Activated naive CD4-positive, alpha-beta T cell treated with anti-CD3 and anti-CD28 coated beads, Interleukin-2, amount 50 U/mL, for 16 hours (primary cell): ENCODE data around the gene CFAP410.
"Not testable (repeated sequence)": the region's sequence is repeated elsewhere in the genome, so short reads cannot be mapped to it uniquely, and the experiment has no call there.

Experiments
- DNase-seq: peaks from one replicate; pipeline ENCODE4 v3.0.0-alpha.2; 2020

The CFAP410 gene

DNA sequence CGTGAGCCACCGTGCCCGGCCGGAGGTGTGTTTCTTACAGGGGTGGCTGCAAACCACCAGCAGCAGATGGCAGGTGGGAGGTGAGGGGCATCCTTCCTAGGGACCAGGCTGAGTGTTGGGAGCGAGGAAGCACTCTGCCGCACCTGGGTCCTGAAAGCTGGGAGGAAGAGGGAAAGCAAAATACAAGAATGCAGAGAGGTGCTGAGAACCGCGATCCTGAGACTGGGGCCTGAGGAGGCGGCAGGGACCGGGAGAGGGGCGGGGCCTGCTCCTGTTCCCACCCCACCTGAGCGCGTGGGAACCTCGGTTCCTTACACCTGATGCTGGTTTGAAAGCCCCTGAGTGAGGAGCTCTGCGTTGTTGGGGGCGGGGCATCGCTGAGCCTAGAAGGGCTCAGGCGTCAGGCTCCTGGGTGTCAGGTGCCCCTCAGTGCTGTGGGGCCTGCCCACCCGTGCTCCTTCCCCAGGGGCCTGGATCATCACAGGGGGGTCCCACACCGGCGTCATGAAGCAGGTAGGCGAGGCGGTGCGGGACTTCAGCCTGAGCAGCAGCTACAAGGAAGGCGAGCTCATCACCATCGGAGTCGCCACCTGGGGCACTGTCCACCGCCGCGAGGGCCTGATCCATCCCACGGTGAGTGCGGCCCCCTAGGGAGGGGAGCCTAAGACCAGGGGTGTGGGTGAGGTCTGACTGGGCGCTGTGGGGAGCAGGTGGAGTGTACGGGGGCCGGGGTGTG is 29.7 kb upstream of the CFAP410 start:
- DNase-seq = no peak

DNA sequence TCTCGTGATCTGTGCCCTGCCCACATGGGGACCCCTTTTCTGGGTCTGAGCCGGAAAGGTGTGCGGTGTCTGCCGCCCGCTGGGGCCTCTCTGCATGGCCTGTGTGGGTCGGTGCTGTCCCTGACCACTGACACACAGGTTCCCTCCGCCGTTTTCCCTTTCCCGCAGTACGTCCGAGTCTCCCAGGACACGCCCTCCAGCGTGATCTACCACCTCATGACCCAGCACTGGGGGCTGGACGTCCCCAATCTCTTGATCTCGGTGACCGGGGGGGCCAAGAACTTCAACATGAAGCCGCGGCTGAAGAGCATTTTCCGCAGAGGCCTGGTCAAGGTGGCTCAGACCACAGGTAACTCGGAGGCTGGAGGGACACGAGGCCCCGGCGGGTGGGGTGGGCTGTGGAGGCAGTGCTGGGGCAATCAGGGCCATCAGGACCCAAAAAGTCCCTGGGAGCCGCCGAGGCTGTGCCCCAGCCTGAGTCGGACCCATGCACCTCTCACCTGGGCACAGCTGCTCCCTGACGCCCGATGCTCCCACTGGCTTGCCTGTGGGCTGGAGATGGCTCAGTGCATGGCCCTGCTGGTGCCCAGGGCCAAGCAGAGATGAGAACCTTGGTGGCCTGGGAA is 27.5 kb upstream of the CFAP410 start:
- no peak for DNase-seq

DNA sequence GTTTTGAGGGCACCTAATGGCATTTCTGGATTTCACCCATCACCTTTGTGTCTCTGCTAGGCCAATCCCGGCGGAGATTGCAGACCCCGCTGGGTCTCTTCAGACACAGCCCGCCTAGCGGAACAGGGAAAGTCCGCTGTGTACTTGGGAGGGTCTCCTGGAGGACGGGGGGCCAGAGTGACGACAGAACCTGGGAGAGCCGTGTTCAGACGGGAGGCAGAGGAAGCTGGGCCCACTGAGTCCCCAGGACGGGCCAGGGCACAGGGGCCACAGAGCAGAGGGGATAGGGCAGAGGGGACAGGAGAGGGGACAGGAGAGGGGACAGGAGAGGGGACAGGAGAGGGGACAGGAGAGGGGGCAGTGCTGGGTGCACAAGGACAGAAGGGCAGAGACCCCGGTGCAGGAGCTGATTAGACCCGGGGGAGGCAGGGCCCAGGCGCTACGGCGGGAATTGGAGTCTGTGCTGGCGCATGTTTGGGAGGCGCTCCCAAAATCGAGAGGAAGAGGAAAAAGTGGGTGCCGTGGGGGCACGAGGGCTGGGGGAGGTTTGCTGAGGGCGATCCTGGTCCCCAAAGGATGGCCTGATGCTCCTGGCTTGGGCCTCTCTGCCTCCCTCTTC is 26.9 kb upstream of the CFAP410 start:
- no peak for DNase-seq

DNA sequence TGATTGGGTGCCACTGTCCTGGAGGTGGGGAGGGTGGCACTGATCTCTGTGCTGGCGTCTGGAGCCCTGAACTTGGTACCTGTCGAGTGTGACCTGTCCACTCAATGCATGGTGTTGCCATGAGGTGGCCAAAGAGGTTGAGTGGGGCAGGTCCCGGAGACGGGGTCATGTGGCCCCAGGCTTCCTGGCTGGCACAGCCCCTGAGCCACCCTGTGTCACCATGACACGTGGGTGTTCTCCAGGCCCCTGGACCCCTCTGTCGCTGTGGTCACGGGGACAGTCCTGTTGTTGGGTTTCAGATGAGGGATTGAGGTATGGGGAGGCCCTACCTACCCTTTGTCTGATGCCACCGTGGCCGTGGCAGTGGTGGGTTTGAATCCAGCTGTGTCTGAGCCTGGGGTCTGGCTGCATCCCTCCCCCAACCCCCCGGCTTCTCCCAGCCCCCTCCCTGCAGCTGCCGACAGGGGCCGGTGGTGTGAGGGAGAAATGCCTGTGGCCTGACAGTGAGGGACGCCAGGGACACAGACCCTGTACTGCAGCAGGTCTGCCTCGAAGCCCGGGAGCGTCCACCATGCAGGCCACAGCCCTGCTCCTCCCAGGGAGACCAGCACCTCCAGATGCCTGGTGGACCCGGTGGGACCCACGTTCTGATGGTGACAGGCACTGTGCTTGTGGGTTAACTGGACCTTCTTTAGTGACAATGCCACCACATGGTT is 26.2 kb upstream of the CFAP410 start:
- no peak for DNase-seq

DNA sequence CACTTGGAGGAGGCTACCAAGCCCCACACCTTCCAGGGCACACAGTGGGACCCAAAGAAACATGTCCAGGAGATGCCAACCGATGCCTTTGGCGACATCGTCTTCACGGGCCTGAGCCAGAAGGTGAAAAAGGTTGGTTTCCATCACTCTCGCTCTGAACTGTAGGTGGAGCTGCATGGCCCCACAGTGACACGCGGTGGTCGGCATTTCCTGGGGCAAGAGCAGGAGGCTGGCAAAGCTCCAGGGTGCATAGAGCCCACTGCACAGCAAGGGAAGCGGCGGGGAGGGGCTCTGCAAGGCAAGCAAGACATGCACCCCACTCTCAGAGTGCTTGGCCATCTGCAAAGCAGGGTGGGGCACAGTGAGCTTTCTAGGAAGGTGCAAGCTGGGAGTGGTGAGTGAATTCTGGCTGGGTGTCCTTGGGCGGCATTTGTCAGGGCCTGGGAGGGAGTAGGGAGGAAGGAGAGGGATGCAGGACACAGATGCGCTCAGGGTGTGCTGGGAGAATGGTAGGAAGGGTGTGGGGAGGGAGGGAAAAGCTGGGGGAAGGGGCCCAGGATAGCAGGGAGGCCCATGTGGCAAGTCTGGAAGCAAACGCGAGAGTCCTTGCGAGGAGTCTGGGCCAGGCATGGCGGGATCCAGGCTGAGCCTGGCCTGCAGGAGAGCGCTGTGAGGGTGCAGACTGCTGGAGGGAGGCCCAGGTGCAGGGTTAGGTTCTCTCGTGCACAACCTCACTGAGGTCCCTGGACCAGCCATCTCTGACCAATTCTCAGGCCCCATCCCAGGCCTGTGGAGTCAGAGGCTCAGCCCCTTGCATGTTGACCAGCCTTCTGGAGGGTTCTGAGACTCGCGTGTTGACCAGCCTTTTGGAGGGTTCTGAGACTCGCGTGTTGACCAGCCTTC is 25.2 kb upstream of the CFAP410 start:
- no peak for DNase-seq

DNA sequence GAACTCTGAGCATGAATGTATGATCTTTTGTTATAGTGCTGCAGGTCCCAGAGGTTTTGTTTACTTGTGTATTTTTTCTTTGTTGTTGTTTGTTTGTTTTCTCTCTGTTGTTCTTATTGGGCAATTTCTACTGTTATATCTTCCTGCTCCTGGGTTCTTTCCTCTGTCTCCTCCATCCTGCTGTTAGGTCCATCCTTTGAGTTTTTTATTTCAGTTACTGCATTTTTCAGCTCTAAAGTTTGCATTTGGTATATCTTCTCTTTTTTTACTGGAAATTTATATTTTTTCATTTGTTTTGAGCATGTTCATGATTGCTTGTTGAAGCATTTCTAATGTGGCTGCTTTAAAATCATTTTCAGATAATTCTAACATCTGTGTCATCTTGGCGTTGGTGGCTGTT is 24.1 kb upstream of the CFAP410 start:
- DNase-seq = no peak

DNA sequence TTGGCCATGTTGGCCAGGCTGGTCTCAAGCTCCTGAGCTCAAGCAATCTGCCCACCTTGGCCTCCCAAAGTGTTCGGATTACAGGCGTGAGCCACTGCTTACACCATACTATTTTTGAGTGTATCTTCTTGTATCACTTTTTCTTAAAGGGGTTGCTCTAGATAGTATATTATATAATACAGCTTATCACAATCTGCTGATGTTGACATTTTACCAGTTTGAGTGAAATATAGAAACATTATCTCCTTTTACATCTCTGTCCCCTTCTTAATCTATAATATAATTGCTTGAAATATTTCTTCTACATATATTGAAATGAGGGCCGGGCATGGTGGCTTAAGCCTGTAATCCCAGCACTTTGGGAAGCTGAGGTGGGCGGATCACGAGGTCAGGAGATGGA is 22.7 kb upstream of the CFAP410 start:
- not testable (repeated sequence) for DNase-seq

DNA sequence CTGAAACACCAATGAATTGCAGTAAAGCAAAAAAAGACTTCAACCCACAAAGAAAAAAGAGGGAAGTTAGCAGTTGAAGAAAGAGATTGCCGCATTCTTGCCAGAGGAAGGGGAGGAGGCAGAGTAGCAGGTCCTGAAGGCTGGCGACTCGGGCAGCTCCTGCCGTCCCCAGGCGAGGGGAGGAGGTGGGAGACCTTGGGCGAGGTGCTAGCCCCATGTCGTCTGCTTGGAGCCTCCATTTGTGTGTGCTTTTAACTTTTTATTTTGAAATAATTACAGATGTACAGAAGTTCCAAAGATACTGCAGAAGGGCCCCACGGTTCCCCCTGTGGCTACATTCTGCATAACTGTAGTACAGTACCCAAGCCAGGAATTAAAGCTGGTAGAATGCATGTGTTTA is 21.0 kb upstream of the CFAP410 start:
- no peak for DNase-seq

DNA sequence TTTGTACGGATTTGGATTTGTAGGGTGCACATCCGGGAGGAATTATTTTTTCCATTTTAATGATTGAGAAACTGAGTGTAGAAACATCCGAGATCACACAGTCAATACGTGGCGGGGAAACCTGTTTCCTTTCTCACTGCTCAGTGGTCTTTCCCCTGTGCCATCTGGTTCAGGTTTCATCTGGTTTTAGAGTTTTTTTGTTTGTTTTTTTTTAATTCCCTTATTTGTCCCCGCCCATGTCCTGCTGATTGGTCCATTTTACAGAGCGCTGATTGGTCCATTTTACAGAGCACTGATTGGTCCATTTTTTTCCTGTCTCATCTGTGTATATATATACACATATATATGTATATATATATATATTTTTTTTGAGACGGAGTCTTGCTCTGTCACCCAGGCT is 20.2 kb upstream of the CFAP410 start:
- DNase-seq = no peak

DNA sequence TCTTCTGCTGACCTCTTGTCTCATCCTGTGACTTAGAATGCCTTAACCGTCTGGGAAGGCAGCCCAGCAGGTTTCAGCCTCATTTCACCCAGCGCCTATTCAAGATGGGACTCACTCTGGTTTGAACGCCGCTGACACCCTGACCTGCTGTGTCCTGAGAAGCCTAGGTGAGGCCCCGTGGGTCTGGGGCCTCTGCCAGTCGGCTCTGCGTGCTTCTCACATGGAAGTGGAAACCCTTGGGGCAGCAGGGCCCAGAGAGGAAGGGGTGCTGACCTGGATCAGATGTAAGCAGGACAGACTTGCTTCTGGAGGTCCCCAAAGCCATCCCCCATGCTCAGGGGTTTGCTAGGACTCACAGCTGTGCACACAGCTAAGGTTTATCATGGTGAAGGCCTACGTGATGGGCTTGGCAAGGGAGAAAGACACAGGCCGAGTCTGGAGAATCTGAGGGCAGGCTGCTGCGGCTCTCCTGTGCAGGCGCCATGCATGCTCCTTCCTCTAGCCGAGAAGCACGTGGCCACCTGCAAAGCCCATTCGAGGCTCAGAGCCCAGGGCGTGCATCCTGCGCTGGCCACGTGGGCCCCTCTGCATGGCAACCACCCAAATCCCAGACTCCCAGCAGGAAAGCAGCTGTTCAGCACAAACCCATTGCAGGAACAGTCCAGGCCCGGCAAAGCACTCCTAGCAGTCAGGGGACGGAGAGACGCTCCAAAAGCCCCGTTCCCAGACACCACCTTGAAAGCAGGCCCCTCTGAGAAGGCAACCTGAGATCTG is 18.1 kb upstream of the CFAP410 start:
- no peak for DNase-seq

DNA sequence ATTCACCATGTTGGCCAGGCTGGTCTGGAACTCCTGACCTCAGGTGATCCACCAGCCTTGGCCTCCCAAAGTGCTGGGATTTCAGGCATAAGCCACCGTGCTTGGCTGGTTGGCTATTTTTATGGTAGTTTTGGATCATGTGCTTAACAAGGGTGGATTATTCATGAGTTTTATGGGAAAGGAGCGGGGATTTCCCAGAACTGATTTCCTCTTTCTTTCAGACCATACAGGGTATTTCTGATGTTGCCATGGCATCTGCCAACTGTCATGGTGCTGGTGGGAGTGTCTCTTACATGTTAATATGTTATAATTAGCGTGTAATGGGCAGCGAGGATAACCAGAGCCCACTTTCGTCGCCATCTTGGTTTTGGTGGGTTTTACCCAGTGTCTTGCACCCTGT is 17.4 kb upstream of the CFAP410 start:
- DNase-seq = no peak

DNA sequence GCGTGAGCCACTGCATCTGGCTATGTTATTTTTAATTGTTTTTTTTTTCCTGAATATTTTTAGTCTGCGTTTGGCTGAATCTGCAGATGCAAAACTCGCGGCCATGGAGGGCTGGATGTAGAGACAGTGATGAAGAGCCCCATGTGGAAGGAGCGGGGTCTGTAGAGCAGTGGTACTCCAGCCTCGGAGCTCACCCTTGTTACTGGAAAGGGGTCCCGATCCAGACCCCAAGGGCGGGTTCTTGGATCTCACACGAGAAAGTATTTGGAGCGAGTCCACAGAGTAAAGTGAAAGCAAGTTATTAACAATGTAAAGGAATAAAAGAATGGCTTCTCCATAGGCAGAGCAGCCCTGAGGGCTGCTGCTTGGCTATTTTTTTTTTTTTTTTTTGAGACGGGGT is 17.0 kb upstream of the CFAP410 start:
- DNase-seq = no peak

DNA sequence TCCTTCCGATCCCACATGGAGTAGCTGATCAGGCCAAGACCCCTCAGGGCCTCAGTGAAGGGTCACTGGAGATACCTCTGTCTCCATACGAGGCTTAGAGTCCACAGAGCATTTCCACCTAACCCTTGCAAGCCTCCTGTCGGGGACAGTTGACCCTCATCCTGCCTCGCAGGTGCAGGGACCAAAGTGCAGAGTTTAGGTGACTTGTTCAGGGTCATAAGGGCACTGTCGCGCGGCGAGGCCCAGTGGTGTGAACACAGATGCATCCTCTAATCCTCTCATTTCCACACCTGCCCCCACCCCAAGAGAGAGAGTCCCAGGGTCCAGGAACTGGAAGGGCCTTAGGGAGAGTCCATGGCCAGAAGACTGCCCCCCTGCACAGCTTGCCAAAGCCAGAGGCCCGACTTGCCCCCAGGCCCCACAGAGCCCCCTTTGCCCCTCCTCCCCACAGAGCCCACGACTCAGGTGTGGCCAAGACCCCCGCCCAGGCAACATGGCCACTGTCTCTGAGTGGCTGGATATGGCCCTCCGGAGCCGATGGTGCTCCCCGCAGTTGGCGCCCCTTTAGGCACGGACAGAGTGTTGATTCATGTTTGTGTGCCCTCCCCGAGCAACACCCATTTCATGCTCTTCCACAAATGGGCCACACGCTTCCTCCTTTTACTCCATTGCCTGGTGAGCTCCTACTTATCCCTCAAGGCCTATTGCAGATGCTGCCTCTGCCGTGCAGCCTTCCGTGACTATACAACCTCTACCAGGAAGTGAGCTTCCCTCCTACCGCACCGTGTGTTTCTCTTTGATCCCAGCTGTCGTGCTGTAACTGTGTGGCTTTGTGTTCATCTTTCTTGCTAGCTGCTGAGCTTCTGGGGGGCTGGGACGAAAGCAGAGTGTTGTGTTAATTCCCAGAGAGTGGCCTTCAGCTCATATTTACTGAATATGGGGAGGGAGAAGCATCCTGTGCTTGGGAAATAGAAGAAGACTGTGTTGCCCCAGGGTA is 15.9 kb upstream of the CFAP410 start:
- DNase-seq = no peak

DNA sequence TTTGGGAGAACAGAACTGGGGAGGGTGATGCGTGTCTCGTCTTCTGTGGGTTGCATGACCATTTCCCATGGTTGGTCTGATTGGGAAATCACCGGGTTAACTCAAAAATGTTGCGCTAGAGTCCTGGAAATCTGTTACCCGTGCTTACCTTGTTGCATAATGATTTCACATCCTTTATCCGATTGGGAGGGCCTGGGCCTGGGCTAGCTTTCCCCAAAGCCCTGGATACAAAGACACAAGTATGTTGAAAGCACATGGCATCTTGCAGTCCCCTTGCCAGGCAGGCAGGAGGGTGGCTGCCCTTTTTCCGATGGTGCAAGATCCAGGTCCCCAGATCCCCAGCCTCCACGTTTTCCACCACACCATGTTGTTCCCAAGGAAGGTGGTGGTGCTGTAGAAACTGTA is 14.8 kb upstream of the CFAP410 start:
- no peak for DNase-seq

DNA sequence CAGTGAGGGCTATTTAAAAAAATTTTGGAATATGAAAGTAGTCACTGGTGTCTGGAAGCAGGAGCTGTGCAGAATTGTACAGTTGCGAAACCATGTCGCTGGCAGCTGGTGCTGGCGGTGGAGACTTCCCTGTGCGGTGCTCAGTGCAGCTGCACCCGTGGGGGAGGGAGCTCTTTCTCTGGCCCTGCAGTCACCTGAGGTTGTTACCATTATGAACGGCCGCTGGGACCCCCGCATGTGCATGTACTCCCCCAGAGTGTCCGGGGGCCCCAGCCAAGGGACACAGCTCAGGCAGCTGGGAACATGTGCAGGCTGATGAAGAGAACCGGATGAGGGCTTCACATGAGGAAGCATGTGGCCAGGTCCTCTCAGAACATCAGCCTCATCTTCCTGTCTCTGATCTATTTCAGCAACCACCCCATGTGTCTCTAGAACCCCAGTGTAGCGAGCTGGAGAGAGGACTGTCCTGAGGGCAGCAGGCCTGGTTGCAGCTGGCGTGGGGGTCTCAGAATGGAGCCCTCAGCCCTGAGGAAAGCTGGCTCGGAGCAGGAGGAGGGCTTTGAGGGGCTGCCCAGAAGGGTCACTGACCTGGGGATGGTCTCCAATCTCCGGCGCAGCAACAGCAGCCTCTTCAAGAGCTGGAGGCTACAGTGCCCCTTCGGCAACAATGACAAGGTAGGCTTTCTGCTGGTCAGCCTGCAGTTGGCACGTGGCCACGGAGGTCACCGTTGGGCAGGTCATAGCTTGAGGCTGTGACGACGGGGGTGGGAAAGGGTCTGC is 14.2 kb upstream of the CFAP410 start, which contains the start of gene TRPM2:
Gene TRPM2 (plus strand): TSS at position 431 of the 780 bp plus-strand sequence. CDS start 80 bp downstream, at position 511.
- DNase-seq = peak; percentile 29

DNA sequence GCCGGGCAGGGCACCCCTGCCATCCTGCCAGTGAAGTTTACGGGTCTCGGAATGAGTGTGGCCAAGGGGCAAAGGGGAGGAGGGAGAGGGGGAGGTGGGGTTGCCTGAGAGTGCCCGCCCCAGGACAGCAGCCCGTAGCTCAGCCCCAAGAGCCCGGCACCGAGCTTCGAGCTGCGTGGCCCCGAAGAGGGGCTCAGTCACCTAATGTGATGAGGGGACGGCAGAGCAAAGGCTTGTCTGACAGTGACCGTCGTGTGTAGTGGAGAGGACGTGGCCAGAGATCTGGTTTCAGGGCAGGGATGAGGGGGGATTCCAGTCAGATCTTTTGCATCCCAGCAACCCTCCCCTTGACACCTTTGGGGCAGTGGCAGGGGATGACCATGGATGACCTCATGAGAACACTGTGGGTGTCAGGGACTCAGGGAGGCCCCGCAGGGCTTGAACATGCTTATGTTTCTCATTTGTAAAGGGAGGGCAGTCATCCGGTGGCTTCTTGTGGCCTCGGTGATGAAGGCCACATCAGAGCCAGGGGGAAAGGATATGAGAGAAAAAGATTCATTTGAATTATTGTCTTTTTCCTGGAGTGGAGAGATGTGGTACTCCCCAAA is 13.2 kb upstream of the CFAP410 start:
- DNase-seq = no peak

DNA sequence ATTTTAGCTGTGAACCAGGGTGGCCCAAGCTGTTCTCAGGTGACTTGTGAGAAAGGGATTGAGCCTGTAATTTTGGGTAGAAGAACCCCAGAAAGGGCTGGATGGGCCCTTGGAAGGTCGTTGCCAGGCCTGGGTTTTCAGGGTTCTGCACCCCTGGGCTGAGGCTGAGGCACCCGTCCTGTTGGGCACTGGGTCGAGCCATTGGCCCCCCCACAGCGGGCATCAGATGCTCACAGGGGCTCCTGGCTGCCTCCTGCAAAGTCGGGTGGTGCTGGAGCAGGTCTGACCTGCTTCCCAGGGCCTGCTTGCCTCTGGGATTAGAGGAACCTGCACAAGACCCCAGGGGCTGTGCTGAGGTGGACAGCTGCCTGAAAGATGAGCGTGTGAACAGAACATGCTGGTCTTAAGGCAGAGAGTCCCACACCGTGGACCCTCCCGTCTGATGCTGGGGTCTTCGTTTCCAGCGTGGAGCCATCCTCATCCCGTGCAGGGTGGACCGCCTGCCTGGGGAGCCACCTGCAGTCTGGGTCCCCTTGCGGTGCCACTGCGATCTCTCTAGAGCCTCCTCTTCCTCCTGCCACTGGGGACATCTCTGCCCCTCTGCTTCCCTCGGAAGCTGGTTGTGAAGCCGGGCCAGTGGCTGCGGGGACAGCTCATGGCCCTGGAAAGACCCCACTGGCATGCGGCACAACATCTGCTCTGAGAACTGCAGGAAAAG is 12.5 kb upstream of the CFAP410 start:
- no peak for DNase-seq

DNA sequence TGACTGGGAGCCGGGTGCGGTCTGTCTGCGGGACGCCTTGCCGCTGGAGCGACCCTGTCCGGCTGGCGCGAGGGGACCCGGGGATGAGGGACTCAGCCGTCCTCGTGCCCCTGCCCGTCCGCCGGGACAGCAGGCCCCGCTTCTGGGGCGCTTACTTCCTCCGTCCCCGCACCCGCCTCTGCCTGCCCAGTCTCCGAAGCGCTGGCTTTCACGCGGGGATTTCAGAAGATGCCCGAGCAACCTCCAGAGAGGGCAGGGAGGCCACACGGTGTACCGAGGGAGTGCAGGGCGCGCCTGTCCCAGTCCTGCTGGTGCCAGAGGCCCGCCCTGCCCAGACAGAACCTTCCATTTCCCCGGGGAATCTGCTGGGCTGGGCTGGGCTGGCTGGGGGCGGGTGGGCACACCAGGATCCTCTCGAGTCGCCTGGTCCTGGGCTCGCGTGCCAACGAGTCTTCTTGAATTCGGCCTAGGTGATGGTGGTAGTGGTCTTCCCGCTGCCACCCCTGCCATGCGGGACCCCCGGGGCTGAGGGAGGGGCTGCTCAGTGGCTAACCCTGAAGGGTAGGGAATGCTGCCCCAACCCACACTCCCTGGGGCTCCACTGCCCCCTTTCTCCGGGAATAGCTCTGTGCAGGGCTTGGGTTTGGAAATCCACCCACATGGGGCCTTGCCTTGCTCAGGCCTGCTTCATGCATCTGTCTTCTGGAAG is 11.7 kb upstream of the CFAP410 start:
- DNase-seq = no peak
